Osteoblast (primary cell): ENCODE measurements around the gene GJB5. TPM values are rescaled to one million over a fixed set of nuclear protein-coding genes. Genes with fewer than 3 reads are reported as not detected.

Source experiments
- DNase-seq: peaks from one replicate; pipeline ENCODE4 v3.0.0; 2011; ENCODE audit warnings: low spot score, mixed read lengths; ENCODE audit not compliant: insufficient read length; ENCODE audit errors: missing footprints
- H2AFZ ChIP-seq: 2 replicates; pipeline ENCODE4 v1.6.0; 2011; ENCODE audit warnings: mild to moderate bottlenecking, low read length
- H3K27ac ChIP-seq: 2 replicates; pipeline ENCODE4 v1.5.1; 2011; ENCODE audit warnings: mild to moderate bottlenecking, low read depth, low read length, moderate library complexity
- H3K27me3 ChIP-seq: 2 replicates; pipeline ENCODE4 v1.6.0; 2012; ENCODE audit warnings: mild to moderate bottlenecking, control low read depth, inconsistent platforms, low read length, moderate library complexity; ENCODE audit not compliant: insufficient read depth
- H3K36me3 ChIP-seq: 2 replicates; pipeline ENCODE4 v1.5.1; 2011; ENCODE audit warnings: mild to moderate bottlenecking, low read length, control low read depth, moderate library complexity; ENCODE audit not compliant: insufficient read depth
- H3K4me1 ChIP-seq: 2 replicates; pipeline ENCODE4 v1.5.1; 2011; ENCODE audit warnings: mild to moderate bottlenecking, low read length, control low read depth, moderate library complexity; ENCODE audit not compliant: insufficient read depth
- H3K4me2 ChIP-seq: 2 replicates; pipeline ENCODE4 v1.6.0; 2011; ENCODE audit warnings: mild to moderate bottlenecking, low read length; ENCODE audit not compliant: insufficient read depth
- H3K4me3 ChIP-seq: fragments of 200-600 bp; sonication (generic); 3 replicates; pipeline ENCODE4 v1.5.1; 2012; ENCODE audit warnings: mild to moderate bottlenecking, low read length, inconsistent platforms; ENCODE audit not compliant: insufficient read depth
- H3K79me2 ChIP-seq: 2 replicates; pipeline ENCODE4 v1.6.0; 2012; ENCODE audit warnings: mild to moderate bottlenecking, low read length, control low read depth, inconsistent platforms; ENCODE audit not compliant: insufficient read depth
- H3K9me3 ChIP-seq: 2 replicates; pipeline ENCODE4 v1.5.1; 2011; ENCODE audit warnings: low read depth, low read length, control low read depth
- H4K20me1 ChIP-seq: 2 replicates; pipeline ENCODE4 v1.6.0; 2012; ENCODE audit warnings: mild to moderate bottlenecking, low read length, control low read depth; ENCODE audit not compliant: insufficient read depth
- total RNA-seq: library from RNA; depleted of rRNA; stranded (reverse); fragments of >200 nt; gene quantifications from 2 replicates; pipeline ENCODE4 v1.2.3, GENCODE V29; 2012
- TF ChIP-seq, protein P1 (sequence below): IDR thresholded peaks from 2 replicates; pipeline ENCODE4 v1.5.1; 2011; ENCODE audit warnings: mild to moderate bottlenecking, low read depth, low read length, moderate library complexity; ENCODE audit errors: extremely low read depth

The GJB5 gene
- total RNA-seq, 1 donor, result not detected

DNA sequence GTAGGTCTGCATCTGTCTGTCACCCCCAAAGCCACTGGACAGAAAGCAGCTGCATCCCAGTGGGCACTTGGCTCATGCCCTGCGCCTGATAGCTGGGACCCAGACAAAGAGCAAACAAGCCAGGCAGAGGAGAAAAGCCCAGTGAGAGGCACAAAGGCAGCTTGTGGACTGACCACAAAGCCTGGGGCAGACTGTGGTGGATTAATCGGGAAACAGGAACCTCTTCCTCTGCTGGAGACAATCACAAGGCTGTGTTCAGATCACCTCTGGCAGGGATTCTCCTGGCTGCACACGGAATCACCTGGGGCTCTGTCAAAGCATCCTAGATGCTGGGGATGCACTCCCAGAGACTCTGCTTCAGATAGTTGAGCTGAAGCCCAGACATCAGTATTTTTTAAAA, 15.2 kb upstream of the GJB5 start:
- Histone ChIP-seq H2AFZ (no peak overlapping the region), H3K79me2 (no peaks in the 10 kb centered on the region), H3K4me3 (no peak overlapping the region), H3K36me3 (no peaks in the 10 kb centered on the region), H3K4me2 (no peak overlapping the region), H3K27me3 (no peaks in the 10 kb centered on the region), H3K9me3 (no peaks in the 10 kb centered on the region), H4K20me1 (no peaks in the 10 kb centered on the region), H3K4me1 (no peaks in the 10 kb centered on the region), H3K27ac (no peak overlapping the region)
- TF ChIP-seq, protein P1, sequence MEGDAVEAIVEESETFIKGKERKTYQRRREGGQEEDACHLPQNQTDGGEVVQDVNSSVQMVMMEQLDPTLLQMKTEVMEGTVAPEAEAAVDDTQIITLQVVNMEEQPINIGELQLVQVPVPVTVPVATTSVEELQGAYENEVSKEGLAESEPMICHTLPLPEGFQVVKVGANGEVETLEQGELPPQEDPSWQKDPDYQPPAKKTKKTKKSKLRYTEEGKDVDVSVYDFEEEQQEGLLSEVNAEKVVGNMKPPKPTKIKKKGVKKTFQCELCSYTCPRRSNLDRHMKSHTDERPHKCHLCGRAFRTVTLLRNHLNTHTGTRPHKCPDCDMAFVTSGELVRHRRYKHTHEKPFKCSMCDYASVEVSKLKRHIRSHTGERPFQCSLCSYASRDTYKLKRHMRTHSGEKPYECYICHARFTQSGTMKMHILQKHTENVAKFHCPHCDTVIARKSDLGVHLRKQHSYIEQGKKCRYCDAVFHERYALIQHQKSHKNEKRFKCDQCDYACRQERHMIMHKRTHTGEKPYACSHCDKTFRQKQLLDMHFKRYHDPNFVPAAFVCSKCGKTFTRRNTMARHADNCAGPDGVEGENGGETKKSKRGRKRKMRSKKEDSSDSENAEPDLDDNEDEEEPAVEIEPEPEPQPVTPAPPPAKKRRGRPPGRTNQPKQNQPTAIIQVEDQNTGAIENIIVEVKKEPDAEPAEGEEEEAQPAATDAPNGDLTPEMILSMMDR, result no peak
- peak; percentile 58 for DNase-seq

DNA sequence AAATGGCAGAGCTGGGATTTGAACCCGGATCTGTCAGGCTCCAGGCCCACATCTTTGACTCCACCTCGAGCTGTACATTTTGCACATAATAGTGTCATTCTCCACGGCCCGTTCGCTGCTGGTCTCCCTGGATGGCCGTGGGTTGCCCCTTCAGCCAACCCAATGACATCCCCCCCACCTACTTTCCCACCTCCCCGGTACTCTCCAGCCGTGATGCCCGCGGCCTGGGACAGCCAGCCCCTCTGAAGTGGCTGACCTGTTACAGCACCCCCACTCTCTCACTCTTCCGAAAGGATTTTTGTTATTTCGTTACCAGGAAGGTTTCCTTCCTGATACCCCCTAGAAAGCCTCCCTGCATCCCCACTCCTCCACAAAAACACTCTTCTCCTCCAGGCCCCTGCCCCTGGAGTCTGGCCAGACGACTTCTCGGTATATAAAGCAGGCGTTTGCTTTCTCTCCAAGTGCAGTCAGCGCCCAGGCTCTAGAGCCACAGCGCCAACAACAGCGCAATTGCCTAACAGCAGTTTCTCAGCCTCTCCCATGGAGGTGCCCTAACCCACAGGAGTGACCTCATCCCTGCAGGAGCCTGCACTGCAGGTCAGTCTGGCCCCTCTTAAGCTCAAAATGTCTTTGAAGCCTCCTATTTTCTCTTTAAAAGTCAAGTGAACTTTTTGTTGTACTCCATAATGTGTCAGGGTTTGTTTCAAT, 14.5 kb upstream of the GJB5 start:
- H3K27ac ChIP-seq, result no peak overlapping the region
- DNase-seq, result no peak
- H4K20me1 ChIP-seq, result no peaks in the 10 kb centered on the region
- H3K9me3 ChIP-seq, result no peaks in the 10 kb centered on the region
- no peaks in the 10 kb centered on the region for H3K36me3 ChIP-seq
- H3K79me2 ChIP-seq, result no peaks in the 10 kb centered on the region
- TF ChIP-seq, protein P1, result no peak
- no peak overlapping the region for H3K4me3 ChIP-seq
- no peaks in the 10 kb centered on the region for H3K27me3 ChIP-seq
- no peak overlapping the region for H2AFZ ChIP-seq
- H3K4me2 ChIP-seq, result no peak overlapping the region
- H3K4me1 ChIP-seq, result no peaks in the 10 kb centered on the region

DNA sequence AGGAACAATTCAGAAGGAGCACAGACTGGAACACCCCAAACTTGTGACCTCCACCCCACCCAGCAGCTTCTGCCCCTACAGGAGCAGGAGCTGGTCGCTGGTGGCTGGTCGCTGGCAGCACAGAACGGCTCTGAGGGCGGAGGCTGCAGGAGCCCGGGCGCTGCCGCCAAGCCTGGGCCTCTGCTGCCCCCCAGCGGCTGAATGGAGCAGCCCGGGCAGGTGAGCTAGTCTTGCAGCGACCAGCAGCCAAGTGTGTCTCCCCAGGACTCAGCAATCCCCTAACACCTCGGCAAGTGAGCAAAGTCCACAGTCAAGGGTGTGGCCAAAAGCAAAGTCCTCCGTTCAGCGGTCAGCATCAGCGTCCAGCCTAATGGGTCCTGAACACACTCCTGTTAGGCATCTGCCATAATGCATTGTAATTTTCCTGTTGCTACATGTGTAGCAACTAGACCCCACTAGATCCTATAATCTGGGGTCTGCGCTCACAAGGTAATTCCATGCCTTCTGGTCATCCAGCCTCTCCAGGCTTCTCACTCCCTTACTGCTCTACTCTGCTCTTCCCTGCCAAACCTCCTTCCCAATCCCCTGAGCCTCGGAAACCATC, 12.1 kb upstream of the GJB5 start:
- peak; percentile 98 for DNase-seq
- no peaks in the 10 kb centered on the region for H3K36me3 ChIP-seq
- no peaks in the 10 kb centered on the region for H3K9me3 ChIP-seq
- no peaks in the 10 kb centered on the region for H3K79me2 ChIP-seq
- no peak overlapping the region for H2AFZ ChIP-seq
- TF ChIP-seq, protein P1, result peak; percentile 88
- H3K4me2 ChIP-seq, result no peak overlapping the region
- no peaks in the 10 kb centered on the region for H4K20me1 ChIP-seq
- H3K4me3 ChIP-seq, result no peak overlapping the region
- no peak overlapping the region for H3K27ac ChIP-seq
- H3K4me1 ChIP-seq, result no peaks in the 10 kb centered on the region
- H3K27me3 ChIP-seq, result no peaks in the 10 kb centered on the region

DNA sequence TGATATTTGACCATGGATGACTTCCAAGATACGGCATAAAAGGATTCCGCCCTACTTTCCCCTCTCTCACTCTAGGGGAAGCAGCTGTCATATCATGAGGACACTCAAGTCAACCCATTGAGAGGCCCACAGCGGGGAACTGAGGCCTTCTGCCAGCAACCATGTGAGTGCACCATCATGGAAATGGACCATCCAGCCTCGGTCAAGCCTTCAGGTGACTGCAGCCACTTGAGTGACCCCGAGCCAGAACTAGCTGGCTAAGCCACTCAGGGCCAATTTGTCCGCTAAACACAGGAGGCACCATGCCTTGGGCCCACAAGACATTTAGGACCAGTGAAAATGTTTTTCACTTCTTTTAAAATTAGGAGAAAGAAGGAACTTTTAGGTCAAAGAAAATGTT, 11.1 kb upstream of the GJB5 start:
- no peak for DNase-seq
- H3K4me3 ChIP-seq, result no peak overlapping the region
- H2AFZ ChIP-seq, result no peak overlapping the region
- H3K4me2 ChIP-seq, result no peak overlapping the region
- TF ChIP-seq, protein P1, result no peak
- no peaks in the 10 kb centered on the region for H4K20me1 ChIP-seq
- H3K9me3 ChIP-seq, result no peaks in the 10 kb centered on the region
- H3K79me2 ChIP-seq, result no peaks in the 10 kb centered on the region
- H3K27me3 ChIP-seq, result no peaks in the 10 kb centered on the region
- no peaks in the 10 kb centered on the region for H3K4me1 ChIP-seq
- no peaks in the 10 kb centered on the region for H3K36me3 ChIP-seq
- no peak overlapping the region for H3K27ac ChIP-seq
